ENCODE data around the gene RITA1.
A peak's percentile ranks its signal among the peaks of the same experiment; 100 is the strongest.

RITA1 gene

GRCh38 chr12:113180333-113180732 lies 5.2 kb upstream of the RITA1 start:
- no peak for DNase-seq

DNA sequence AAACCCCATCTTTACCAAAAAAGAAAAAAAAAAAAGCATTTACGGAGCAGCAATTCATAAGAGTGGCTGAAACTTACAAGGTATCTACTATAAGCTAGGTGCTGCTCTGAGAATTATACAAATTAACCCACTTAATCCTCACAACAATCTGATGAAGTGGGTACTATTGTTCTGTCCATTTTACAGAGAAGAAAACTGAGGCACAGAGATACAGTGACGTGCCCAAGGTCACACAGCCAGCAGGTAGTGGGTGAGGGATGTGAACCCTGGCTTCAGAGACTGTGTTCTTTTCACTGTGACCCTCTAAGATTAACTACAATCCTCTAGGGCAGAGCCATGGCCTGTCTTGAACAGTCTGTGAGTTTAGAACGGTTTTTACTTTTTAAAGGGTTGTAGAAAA lies 3.5 kb upstream of the RITA1 start:
- no peak for DNase-seq

DNA sequence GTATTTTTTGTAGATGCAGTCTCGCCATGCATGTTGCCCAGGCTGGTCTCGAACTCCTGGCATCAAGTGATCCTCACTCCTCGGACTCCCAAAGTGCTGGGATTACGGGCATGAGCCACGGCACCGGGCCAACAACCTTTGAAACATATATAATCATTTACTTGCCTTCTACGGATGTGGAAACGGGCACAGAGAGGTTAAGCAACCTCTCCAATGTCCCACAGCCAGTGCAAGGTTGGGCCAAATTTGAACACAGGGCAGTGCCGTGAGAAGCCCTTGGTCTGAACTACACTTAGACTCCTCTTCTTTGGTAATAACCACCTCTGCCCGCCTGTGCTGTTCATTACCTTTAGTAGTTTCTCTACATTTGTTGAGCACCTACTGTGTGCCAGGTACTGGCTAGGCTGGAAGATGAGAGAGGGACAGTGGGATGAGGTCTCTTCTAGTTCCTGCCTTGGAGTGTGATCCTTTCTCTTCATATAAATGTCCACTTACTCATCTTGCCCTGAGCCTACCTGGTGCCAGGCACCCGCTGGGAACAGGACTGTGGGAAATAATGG lies 2.4 kb upstream of the RITA1 start:
- no peak for DNase-seq

GRCh38 chr12:113184098-113184899 lies 1.2 kb upstream of the RITA1 start:
- no peak for DNase-seq

GRCh38 chr12:113184900-113185179 lies 681 bp upstream of the RITA1 start:
- peak; percentile 55 for DNase-seq

GRCh38 chr12:113186033-113186365 lies 478 bp downstream of the RITA1 start:
- no peak for DNase-seq

DNA sequence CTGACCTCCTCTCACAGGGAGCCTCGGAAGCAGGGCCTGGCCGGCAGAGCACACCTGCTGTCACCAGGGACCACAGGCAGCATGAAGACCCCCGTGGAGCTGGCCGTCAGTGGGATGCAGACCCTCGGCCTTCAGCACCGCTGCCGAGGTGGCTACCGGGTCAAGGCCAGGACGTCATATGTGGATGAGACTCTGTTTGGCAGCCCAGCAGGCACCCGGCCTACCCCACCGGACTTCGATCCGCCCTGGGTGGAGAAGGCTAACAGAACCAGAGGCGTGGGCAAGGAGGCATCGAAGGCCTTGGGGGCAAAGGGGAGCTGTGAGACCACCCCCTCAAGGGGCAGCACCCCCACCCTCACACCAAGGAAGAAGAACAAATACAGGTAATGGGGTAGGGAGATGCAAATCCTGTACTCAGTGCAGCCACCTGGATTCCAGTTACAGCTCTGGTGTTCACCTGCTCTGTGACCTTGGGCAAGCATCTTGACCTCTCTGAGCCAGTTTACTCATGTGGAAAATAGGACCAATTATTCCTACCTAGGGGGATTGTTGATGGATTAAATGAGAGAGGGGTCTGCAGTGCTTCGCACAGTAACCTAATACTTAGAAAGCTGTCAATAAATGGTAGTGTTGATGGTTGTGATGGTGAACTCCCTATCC lies 1.3 kb downstream of the RITA1 start:
- DNase-seq = no peak

- no peak for DNase-seq
Measured at GRCh38 chr12:113189361-113189760, 3.8 kb downstream of the RITA1 start.

DNA sequence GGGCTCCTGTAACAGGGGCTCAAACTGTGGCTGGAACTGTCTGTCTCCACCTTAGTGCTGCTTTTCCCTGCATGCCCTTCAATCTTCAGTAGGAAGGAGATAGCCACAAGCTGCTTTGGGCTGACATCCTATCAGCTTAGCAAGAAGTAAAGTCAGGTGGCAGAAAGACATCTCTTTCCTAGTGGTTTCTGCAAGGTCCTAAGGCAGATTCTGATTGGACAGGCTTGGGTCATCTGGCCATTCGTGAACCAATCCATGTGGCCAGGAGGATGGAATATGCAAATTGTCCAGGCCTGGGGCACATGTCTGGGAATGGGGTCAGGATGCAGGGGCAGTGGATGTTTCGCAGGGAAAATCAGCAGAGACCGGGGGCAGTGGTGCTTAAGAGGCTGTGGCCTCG lies 5.2 kb downstream of the RITA1 start:
- no peak for DNase-seq

DNA sequence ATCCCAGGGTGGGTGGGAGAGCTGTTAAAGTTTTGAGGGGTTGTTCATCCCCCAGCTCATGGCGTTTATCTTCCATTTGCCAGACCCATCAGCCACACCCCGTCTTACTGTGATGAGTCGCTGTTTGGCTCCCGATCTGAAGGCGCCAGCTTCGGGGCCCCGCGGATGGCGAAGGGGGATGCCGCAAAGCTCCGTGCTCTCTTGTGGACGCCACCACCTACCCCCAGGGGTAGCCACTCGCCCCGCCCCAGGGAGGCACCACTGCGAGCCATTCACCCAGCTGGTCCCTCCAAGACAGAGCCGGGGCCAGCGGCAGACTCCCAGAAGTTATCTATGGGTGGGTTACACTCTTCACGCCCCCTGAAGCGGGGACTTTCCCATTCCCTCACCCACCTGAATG lies 5.7 kb downstream of the RITA1 start:
- DNase-seq = no peak

GRCh38 chr12:113194971-113195391 lies 9.5 kb downstream of the RITA1 start:
- no peak for DNase-seq

DNA sequence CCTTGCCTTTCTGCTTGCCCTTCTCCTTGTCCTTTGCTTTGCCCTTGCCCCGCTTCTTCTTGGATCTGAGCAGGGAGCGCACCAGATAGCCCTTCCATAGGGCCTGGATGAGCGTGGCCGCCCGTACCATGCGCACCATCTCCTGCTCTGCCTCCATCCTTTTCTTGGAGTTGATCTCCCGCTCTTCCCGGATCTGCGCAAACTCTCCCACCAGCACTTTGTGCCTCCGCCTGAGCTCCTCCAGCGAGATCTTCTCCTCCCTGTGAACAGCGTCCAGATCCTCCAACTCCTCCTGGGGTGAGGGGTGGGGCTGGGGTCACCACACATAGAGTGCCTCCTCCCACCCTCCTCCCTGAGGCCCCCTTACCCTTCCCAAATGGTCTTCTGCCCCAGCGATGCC lies 10.1 kb downstream of the RITA1 start:
- no peak for DNase-seq

GRCh38 chr12:113196582-113196981 lies 11.1 kb downstream of the RITA1 start:
- no peak for DNase-seq

DNA sequence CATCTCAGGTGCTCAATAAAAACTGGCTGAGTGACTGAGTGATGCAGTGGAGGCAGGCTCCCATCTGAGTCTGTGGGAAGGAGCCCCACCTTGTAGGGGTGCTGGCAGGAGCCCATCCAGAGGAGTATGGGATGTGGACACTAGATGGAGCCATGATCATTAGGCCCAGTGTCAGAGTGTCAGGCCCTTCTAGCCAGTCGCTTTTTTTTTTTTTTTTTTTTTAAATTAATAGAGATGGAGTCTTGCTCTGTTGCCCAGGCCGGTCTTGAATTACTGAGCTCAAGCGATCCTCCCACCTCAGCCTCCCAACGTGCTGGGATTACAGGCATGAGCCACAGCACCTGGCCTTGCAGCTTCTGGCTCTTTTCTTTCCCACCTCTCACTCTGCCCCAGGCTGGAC lies 11.5 kb downstream of the RITA1 start:
- DNase-seq = peak; percentile 27

GRCh38 chr12:113197518-113198077 lies 12.1 kb downstream of the RITA1 start:
- DNase-seq = no peak

DNA sequence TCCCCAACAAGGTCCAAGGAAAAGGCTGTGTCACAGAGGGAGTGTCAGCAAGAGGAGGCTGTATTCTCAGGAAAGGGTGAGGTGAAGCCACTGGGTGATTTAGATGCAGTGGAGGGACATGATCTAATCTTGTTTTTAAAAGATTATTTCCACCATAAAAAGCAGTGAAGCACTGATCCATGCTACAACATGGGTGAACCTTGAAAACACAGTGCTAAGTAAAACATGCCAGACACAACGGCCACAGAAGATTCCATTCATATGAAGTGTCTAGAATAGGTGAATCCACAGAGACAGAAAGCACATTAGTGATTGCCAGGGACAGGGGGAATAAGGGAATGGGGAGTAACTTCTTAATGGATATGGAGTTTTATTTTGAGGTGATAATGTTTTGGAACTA lies 12.8 kb downstream of the RITA1 start:
- no peak for DNase-seq

GRCh38 chr12:113200021-113200797 lies 14.7 kb downstream of the RITA1 start:
- DNase-seq = no peak

- no peak for DNase-seq
Measured at GRCh38 chr12:113201187-113202177, 16.0 kb downstream of the RITA1 start.

DNA sequence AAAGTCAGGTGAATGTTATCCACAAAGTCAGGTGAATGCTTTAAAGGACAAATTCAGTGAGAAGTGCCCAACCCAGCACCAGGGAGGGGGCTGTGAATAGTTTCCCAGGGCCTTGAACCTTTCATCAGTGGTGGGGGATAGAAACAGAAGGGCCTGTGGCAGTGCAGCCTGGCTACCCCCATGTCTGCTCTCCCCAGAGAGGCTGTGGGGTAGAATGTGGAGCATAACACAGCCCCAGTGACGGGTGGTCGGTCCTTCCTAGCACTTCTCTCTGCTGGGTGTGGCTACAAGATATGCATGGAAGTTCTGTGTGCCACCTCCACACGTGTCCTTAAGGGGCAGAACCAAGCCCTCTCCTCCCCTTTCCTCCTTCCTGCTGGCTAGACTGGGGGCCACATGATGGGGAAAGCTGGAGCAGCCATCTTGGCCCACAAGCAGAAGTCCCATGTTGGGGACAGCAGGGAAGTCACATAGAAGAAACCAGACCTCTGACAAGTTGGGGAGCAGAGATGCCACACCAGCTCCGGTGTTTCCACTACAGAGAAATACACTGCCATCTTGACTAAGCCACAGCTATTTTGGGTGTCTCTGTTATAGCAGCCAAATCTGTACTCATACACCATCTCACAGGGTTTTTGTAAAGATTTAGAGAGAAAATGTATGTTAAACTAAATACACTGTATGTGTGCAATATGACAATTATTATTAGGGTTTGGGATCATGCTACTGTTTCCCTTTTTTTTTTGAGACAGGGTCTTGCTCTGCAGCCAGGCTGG lies 17.0 kb downstream of the RITA1 start:
- no peak for DNase-seq

- no peak for DNase-seq
Measured at GRCh38 chr12:113203852-113204760, 18.6 kb downstream of the RITA1 start.

All from NCI-H526 treated with DMSO at 0.1 percent for 48 hours (cell line).